K562 (cell line): Measurements from ENCODE around the gene VPS4A. TPM values are rescaled to one million over a fixed set of nuclear protein-coding genes. Genes with fewer than 3 reads are reported as not detected.

Source experiments
- ATAC-seq: fragments of 200-7000 bp; cut with Tn5 transposase; 3 replicates; pipeline ENCODE4 v1.9.1; 2020; ENCODE audit warnings: moderate library complexity
- BruUV-seq: library from RNA; stranded (reverse); fragments of 400-500 nt; replicated peaks from 2 replicates; lab custom pipeline; 2021; lab: Mats Ljungman, UMichigan
- CTCF ChIA-PET: fragments of 300-600 bp; formaldehyde crosslinking; extraction: SDS; loops from one replicate; lab custom pipeline; 2021; ENCODE audit warnings: low intra/inter-chr PET ratio; lab: Yijun Ruan, JAX
- POLR2A ChIA-PET: fragments of 300-600, 350-650 bp; sonication (Branson Sonifier 250); formaldehyde crosslinking; extraction: SDS; loops from one replicate; lab custom pipeline; 2021; ENCODE audit warnings: antibody characterized with exemption, inconsistent platforms; lab: Yijun Ruan, JAX
- DNase-seq, 4 experiments: peaks; one replicate each; pipeline versions ENCODE4 v3.0.0 to v3.0.0-alpha.2; 2011 to 2018; ENCODE audit warnings: low spot score in 3 of 4, mixed read lengths in 3 of 4; ENCODE audit errors: extremely low read depth in 1 of 4
- FAIRE-seq: peaks from 2 replicates; lab custom pipeline; 2011; peaks lifted over from hg19 to GRCh38; lab: Jason Lieb, UNC
- H2AFZ ChIP-seq: 2 replicates; pipeline ENCODE4 v1.6.0; 2011; ENCODE audit warnings: low read depth, low read length, control low read depth, inconsistent platforms
- H3K27ac ChIP-seq: fragments of 200-600 bp; 3 replicates; pipeline ENCODE4 v1.8.0; 2011; ENCODE audit warnings: low read depth, mild to moderate bottlenecking, control low read depth, inconsistent platforms, low read length, moderate library complexity, mixed read lengths; ENCODE audit errors: extremely low read depth
- H3K27me3 ChIP-seq, 2 experiments: fragments of 300-600 bp in 1 of 2; 2 replicates in 1 of 2; 3 replicates in 1 of 2; pipeline versions ENCODE4 v1.6.0 to v1.8.0; 2011; ENCODE audit warnings: inconsistent platforms in 2 of 2, low read length in 2 of 2, mild to moderate bottlenecking in 1 of 2, mixed read lengths in 1 of 2, moderate library complexity in 1 of 2; ENCODE audit not compliant: control insufficient read depth in 2 of 2, insufficient read depth in 2 of 2
- H3K36me3 ChIP-seq: fragments of 300-600 bp; 3 replicates; pipeline ENCODE4 v1.8.0; 2011; ENCODE audit warnings: mild to moderate bottlenecking, low read length, inconsistent platforms; ENCODE audit not compliant: control insufficient read depth, insufficient read depth
- H3K4me1 ChIP-seq, 2 experiments: fragments of 200-600 bp in 1 of 2; replicated peaks in 1 of 2; 2 replicates in 1 of 2; 3 replicates in 1 of 2; pipeline versions ENCODE4 v1.5.1 to v1.8.0; 2011; ENCODE audit warnings: inconsistent platforms in 2 of 2, low read length in 2 of 2, mild to moderate bottlenecking in 1 of 2, mixed read lengths in 1 of 2, moderate library complexity in 1 of 2; ENCODE audit not compliant: control insufficient read depth in 2 of 2, insufficient read depth in 2 of 2
- H3K4me2 ChIP-seq: 2 replicates; pipeline ENCODE4 v1.6.1; 2011; ENCODE audit warnings: low read length, control low read depth, inconsistent platforms, mixed read lengths; ENCODE audit not compliant: insufficient read depth
- H3K4me3 ChIP-seq: fragments of 200-600 bp; sonication (generic), shearing (Covaris generic); 2 replicates; pipeline ENCODE4 v1.5.1; 2016; ENCODE audit warnings: control low read depth, inconsistent platforms
- H3K79me2 ChIP-seq: fragments of 200-600 bp; 3 replicates; pipeline ENCODE4 v1.8.0; 2011; ENCODE audit warnings: low read length, inconsistent platforms; ENCODE audit not compliant: control insufficient read depth, insufficient read depth
- H3K9ac ChIP-seq, 2 experiments: 2 replicates each; pipeline versions ENCODE4 v1.6.0 to v1.6.1; 2011; ENCODE audit warnings: low read depth in 2 of 2, low read length in 2 of 2, control low read depth in 1 of 2, inconsistent platforms in 1 of 2, mild to moderate bottlenecking in 1 of 2, mixed read lengths in 1 of 2; ENCODE audit not compliant: insufficient read depth in 1 of 2
- H3K9me1 ChIP-seq: one replicate; pipeline ENCODE4 v1.6.0; 2011; ENCODE audit warnings: inconsistent platforms, mild to moderate bottlenecking, low read length, moderate library complexity; ENCODE audit not compliant: control insufficient read depth, insufficient read depth
- H3K9me3 ChIP-seq: replicated peaks from 2 replicates; pipeline ENCODE4 v1.5.1; 2011; ENCODE audit warnings: low read depth, low read length, inconsistent platforms; ENCODE audit not compliant: control insufficient read depth, insufficient read depth
- H4K20me1 ChIP-seq: replicated peaks from 2 replicates; pipeline ENCODE4 v1.6.1; 2011; ENCODE audit warnings: low read length, inconsistent platforms, mixed read lengths; ENCODE audit not compliant: control insufficient read depth, insufficient read depth
- BRF2 ChIP-seq: IDR thresholded peaks from 3 replicates; pipeline ENCODE4 v1.6.1; 2011; ENCODE audit warnings: borderline replicate concordance, mild to moderate bottlenecking; ENCODE audit not compliant: insufficient read length, insufficient read depth
- ESRRA ChIP-seq: fragments of 450-650 bp; IDR thresholded peaks from 2 replicates; pipeline ENCODE4 v1.6.1; 2014; ENCODE audit warnings: low read depth, mild to moderate bottlenecking, moderate library complexity, borderline replicate concordance
- MIER1 ChIP-seq: fragments of 450-650 bp; IDR thresholded peaks from 2 replicates; pipeline ENCODE4 v1.6.1; 2016; ENCODE audit warnings: antibody characterized with exemption, mild to moderate bottlenecking, low read depth
- NFXL1 ChIP-seq: fragments of 450-650 bp; formaldehyde crosslinking; IDR thresholded peaks from 2 replicates; pipeline ENCODE4 v1.4.0; 2021; ENCODE audit warnings: mild to moderate bottlenecking
- POLR2G ChIP-seq: fragments of 200-400 bp; formaldehyde crosslinking; IDR thresholded peaks from 2 replicates; pipeline ENCODE4 v1.6.1; 2017; ENCODE audit warnings: low read depth, mild to moderate bottlenecking, antibody characterized with exemption, low read length, moderate library complexity
- RBFOX2 ChIP-seq: fragments of 200-400 bp; formaldehyde crosslinking; IDR thresholded peaks from 2 replicates; pipeline ENCODE4 v1.6.1; 2017; ENCODE audit warnings: low read depth, mild to moderate bottlenecking, low read length, moderate library complexity
- TARDBP ChIP-seq: fragments of 450-650 bp; IDR thresholded peaks from 2 replicates; pipeline ENCODE4 v1.6.1; 2016
- ZNF445 ChIP-seq: fragments of 250-450 bp; sonication (Bioruptor Pico); IDR thresholded peaks from 2 replicates; pipeline ENCODE4 v1.4.0; 2020; ENCODE audit warnings: low read depth, mild to moderate bottlenecking, moderate library complexity
- ZNF639 ChIP-seq, 2 experiments: fragments of 200-800 bp in 1 of 2; sonication (Bioruptor generic) in 1 of 2; sonication (generic) in 1 of 2; formaldehyde crosslinking in 1 of 2; IDR thresholded peaks in 1 of 2; conservative IDR thresholded peaks in 1 of 2; 2 replicates each; pipeline versions ENCODE4 v1.5.0 to v1.6.1; 2016 to 2020; ENCODE audit warnings: missing compliant biosample characterization in 1 of 2, missing genetic modification characterization in 1 of 2, missing genetic modification reagents in 1 of 2
- ZNF668 ChIP-seq: fragments of 250-450 bp; sonication (Bioruptor Pico); IDR thresholded peaks from 2 replicates; pipeline ENCODE4 v1.8.0; 2022; ENCODE audit warnings: mild to moderate bottlenecking, inconsistent platforms
- ZNF76 ChIP-seq: fragments of 250-450 bp; sonication (Bioruptor Pico); IDR thresholded peaks from 2 replicates; pipeline ENCODE4 v1.4.0; 2020; ENCODE audit warnings: mild to moderate bottlenecking, moderate library complexity, borderline replicate concordance
- WGBS: fragments of 100-300 bp; shearing (Covaris generic); methylation state at CpG from one replicate; pipeline ENCODE4 v1.1.6; 2016; ENCODE audit warnings: low coverage, mixed read lengths; ENCODE audit not compliant: insufficient coverage; ENCODE audit errors: missing lambda C conversion rate; 5-methylcytosine and 5-hydroxymethylcytosine counted together
- in situ Hi-C: fragments of 300-500 bp; cut with MboI; formaldehyde crosslinking; loops from 4 replicates; pipeline ENCODE4 v1.15.0; 2018; ENCODE audit warnings: inconsistent platforms, mixed read lengths
- intact Hi-C: fragments of 100-400 bp; cut with micrococcal nuclease; formaldehyde crosslinking; loops from 2 replicates; pipeline ENCODE4 v1.14.2; 2022
- polyA plus RNA-seq, 8 experiments: library from polyadenylated mRNA; depleted of rRNA in 4 of 8; stranded (reverse) in 5 of 8; unstranded in 3 of 8; fragments of >200 nt; fragmentation: Nextera tagmentation in 2 of 8; fragmentation: Illumina TruSeq in 1 of 8; extraction: Ambion mirVana in 2 of 8; extraction: Trizol in 1 of 8; gene quantifications; 2 replicates each; pipeline versions ENCODE4 v1.2.1 to v1.2.3, GENCODE V29; 2011 to 2014; ENCODE audit warnings: inconsistent platforms in 1 of 8, missing spikeins in 1 of 8
- total RNA-seq, 7 experiments: library from RNA; depleted of rRNA in 6 of 7; stranded (reverse); fragments of >200 nt in 6 of 7; fragmentation: Illumina TruSeq in 2 of 7; extraction: Trizol in 2 of 7; gene quantifications; 2 replicates each; pipeline versions ENCODE4 v1.2.1 to v1.2.3, GENCODE V29; 2011 to 2021; ENCODE audit warnings: low replicate concordance in 1 of 7

Gene VPS4A
- total and polyA plus RNA-seq, 9 of the 15 experiments (the other 6 are each of a cell fraction or from before 2014, with no cell fraction given) = 7.6 to 45.4 (median 29.9) TPM

GRCh38 chr16:69318177-69318910, 7.2 kb downstream of the VPS4A start:
- no peak overlapping the region for H3K27ac ChIP-seq
- ChIA-PET POLR2A (interaction anchor here (0.6 to 5.5 kb wide), 5 partner anchors 10 to 406 kb away, joined by 3 to 51 read pairs (median 3); partner anchors contain the start of gene PDF), CTCF (no interaction called here)
- WGBS = 91% methylated on average over 24 of the region's 30 CpGs
- no TSS peak for BruUV-seq
- TF ChIP-seq RBFOX2 (peak; percentile 43; the same call in 1 of the 2 replicates), TARDBP (no peak), NFXL1 (no peak), POLR2G (peak; percentile 35; the same call in 1 of the 2 replicates)
- no peak for FAIRE-seq
- H3K4me2 ChIP-seq = no peak overlapping the region
- H3K36me3 ChIP-seq = peaks cover 94% of the 10 kb centered on the region
- no peak overlapping the region; a peak in 1 of 4 replicates for H3K9ac ChIP-seq
- no peak for ATAC-seq
- H3K9me3 ChIP-seq = no peaks in the 10 kb centered on the region
- H2AFZ ChIP-seq = no peak overlapping the region
- H3K27me3 ChIP-seq = no peaks in the 10 kb centered on the region
- H3K4me3 ChIP-seq = no peak overlapping the region
- in situ Hi-C loops = no loop called here
- DNase-seq = no peak
- peaks cover 10% of the 10 kb centered on the region; the same call in 1 of the 2 replicates for H4K20me1 ChIP-seq
- intact Hi-C loops = no loop called here
- peaks cover 2 to 14% of the 10 kb centered on the region in 2 experiments; a peak in 4 of 5 replicates for H3K4me1 ChIP-seq
- no peaks in the 10 kb centered on the region for H3K9me1 ChIP-seq
- H3K79me2 ChIP-seq = peaks cover 39% of the 10 kb centered on the region

GRCh38 chr16:69318911-69319289, 7.8 kb downstream of the VPS4A start:
- no peak overlapping the region for H3K27ac ChIP-seq
- BruUV-seq = no TSS peak
- intact Hi-C loops (no loop called here), in situ Hi-C loops (no loop called here)
- H3K9me3 ChIP-seq = no peaks in the 10 kb centered on the region
- DNase-seq = no peak
- H3K4me3 ChIP-seq = no peak overlapping the region
- H3K9me1 ChIP-seq = no peaks in the 10 kb centered on the region
- 89% methylated on average over 10 of the region's 10 CpGs for WGBS
- no peak for ATAC-seq
- peaks cover 11% of the 10 kb centered on the region; the same call in 1 of the 2 replicates for H4K20me1 ChIP-seq
- ChIA-PET CTCF (no interaction called here), POLR2A (interaction anchor here (0.6 to 5.5 kb wide), 3 partner anchors 9 to 405 kb away, joined by 3 to 51 read pairs (median 3); partner anchors contain the start of gene PDF)
- H2AFZ ChIP-seq = no peak overlapping the region
- no peak for FAIRE-seq
- peaks cover 37% of the 10 kb centered on the region for H3K79me2 ChIP-seq
- peak overlapping the region in 1 of 2 experiments; percentile 17; a peak in 2 of 4 replicates for H3K9ac ChIP-seq
- H3K4me2 ChIP-seq = no peak overlapping the region
- H3K27me3 ChIP-seq = no peaks in the 10 kb centered on the region
- H3K36me3 ChIP-seq = peaks cover 94% of the 10 kb centered on the region
- TF ChIP-seq ZNF668 (CRISPR knock-in tag) (no peak), ZNF639 (CRISPR knock-in tag; conservative IDR thresholded peaks at IDR 0.05 in 1 of 2, IDR thresholded peaks at IDR 0.05 in 1 of 2) (no peak), POLR2G (0 out of 2 replicates have a peak, but pooled peaks have one; percentile 24), ZNF445 (CRISPR knock-in tag) (no peak), ESRRA (peak; percentile 70; the same call in 1 of the 2 replicates), ZNF76 (CRISPR knock-in tag) (no peak), RBFOX2 (peak; percentile 12; the same call in 1 of the 2 replicates), BRF2 (no peak), MIER1 (no peak)
- peaks cover 2 to 18% of the 10 kb centered on the region in 2 experiments; a peak in 4 of 5 replicates for H3K4me1 ChIP-seq
